ENCODE results near the gene CEP44. TPM values are rescaled to one million over a fixed set of nuclear protein-coding genes. Genes with fewer than 3 reads are reported as not detected.

Gene CEP44
- total and polyA plus RNA-seq, 2 of the 4 experiments (the other 2 are of a cell fraction) = 3.5 to 9.5 TPM

DNA sequence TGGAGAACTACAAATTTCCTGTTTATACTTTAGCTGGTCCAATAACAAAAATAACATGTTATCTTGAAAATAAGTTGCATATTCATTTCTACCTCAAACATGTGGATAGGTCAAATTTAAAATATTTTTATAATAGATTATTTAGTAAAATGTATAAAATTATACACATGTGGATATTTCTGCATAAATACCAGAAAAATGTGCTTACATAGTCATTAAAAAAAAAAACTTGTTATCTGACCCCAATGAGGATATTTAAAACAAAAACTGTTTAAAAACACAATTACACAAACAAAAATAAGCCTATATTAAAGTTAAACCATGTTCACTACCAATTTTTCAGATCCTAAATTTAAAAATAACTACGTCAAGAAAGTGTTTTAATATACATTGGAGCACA lies 28.3 kb upstream of the CEP44 start:
- Histone ChIP-seq H2AK5ac (ENCODE audit: low read depth, low read length) (no peak overlapping the region), H3K9ac (ENCODE audit: low read depth, low read length) (no peak overlapping the region), H3K4ac (ENCODE audit: low read depth, low read length) (no peak overlapping the region), H3K4me2 (ENCODE audit: low read depth, low read length) (no peak overlapping the region), H2BK5ac (ENCODE audit: low read depth, low read length, poor library complexity, severe bottlenecking) (no peak overlapping the region), H2AFZ (replicated peaks; ENCODE audit: low read length, poor library complexity) (no peak overlapping the region), H3K9me1 (ENCODE audit: insufficient read depth, low read length) (peaks cover 3% of the 10 kb centered on the region; the same call in 1 of the 2 replicates), H2AK9ac (replicated peaks; ENCODE audit: low read depth, low read length, poor library complexity) (no peak overlapping the region), H2BK15ac (ENCODE audit: low read depth, low read length) (no peak overlapping the region), H3K23ac (ENCODE audit: low read depth, low read length) (no peak overlapping the region), H4K5ac (ENCODE audit: low read depth, low read length) (no peak overlapping the region), H3K9me3 (ENCODE audit: control insufficient read depth, insufficient read depth, low read length) (no peaks in the 10 kb centered on the region), H2BK20ac (ENCODE audit: low read depth, low read length) (no peak overlapping the region), H3K4me3 (ENCODE audit: insufficient read depth, low read depth, low read length) (no peak overlapping the region), H3K18ac (ENCODE audit: low read depth, low read length) (no peak overlapping the region), H4K20me1 (ENCODE audit: insufficient read depth, low read length) (no peaks in the 10 kb centered on the region), H3K27me3 (ENCODE audit: control insufficient read depth, insufficient read depth, low read length) (no peaks in the 10 kb centered on the region), H4K8ac (ENCODE audit: low read depth in 2 of 2, low read length in 2 of 2) (no peak overlapping the region), H3K36me3 (ENCODE audit: control insufficient read depth, insufficient read depth, low read length) (no peaks in the 10 kb centered on the region), H2BK120ac (ENCODE audit: low read depth, low read length) (no peak overlapping the region), H3K79me1 (ENCODE audit: low read depth in 1 of 2, low read length in 2 of 2) (no peaks in the 10 kb centered on the region), H3K4me1 (ENCODE audit: control insufficient read depth, insufficient read depth, low read length) (0 out of 2 replicates have a peak, but pooled peaks cover 3% of the 10 kb centered on the region), H3K14ac (replicated peaks; ENCODE audit: low read depth, low read length) (no peak overlapping the region), H3K27ac (ENCODE audit: insufficient read depth, low read length) (no peak overlapping the region), H4K91ac (ENCODE audit: insufficient read depth, low read depth, low read length) (no peak overlapping the region), H3K56ac (ENCODE audit: extremely low read depth, insufficient read depth, low read length) (no peak overlapping the region)
- ChIA-PET CTCF (interaction anchor here (0.6 kb wide), 1 partner anchor 9 kb away, joined by 3 read pairs; no protein-coding TSS in a partner anchor), POLR2A (ENCODE audit: unreplicated experiment) (no interaction called here)
- ATAC-seq (ENCODE audit: low read depth) (no peak), DNase-seq (no peak)
- in situ Hi-C loops (cut with MboI; ENCODE audit: low sequenced_read_pairs) = no loop called here
- dilution Hi-C loops (cut with HindIII; ENCODE audit: low sequenced_read_pairs, unreplicated experiment) = no loop called here
- TF ChIP-seq RCOR1 (IDR thresholded peaks at IDR 0.05; ENCODE audit: insufficient replicate concordance, low read length) = no peak
- TF ChIP-seq, protein P1, sequence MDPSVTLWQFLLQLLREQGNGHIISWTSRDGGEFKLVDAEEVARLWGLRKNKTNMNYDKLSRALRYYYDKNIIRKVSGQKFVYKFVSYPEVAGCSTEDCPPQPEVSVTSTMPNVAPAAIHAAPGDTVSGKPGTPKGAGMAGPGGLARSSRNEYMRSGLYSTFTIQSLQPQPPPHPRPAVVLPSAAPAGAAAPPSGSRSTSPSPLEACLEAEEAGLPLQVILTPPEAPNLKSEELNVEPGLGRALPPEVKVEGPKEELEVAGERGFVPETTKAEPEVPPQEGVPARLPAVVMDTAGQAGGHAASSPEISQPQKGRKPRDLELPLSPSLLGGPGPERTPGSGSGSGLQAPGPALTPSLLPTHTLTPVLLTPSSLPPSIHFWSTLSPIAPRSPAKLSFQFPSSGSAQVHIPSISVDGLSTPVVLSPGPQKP (IDR thresholded peaks at IDR 0.05; ENCODE audit: borderline replicate concordance, low read depth, low read length) = no peak
- TF ChIP-seq CEBPB (IDR thresholded peaks at IDR 0.05; ENCODE audit: low read depth, low read length) = no peak
- TF ChIP-seq POLR2A (IDR thresholded peaks at IDR 0.05; ENCODE audit: low read depth, low read length) = no peak
- no peak for TF ChIP-seq MXI1 (IDR thresholded peaks at IDR 0.05; ENCODE audit: borderline replicate concordance, low read depth, low read length)
- TF ChIP-seq RFX5 (IDR thresholded peaks at IDR 0.05; ENCODE audit: low read depth, low read length) = no peak
- TF ChIP-seq, protein P2, sequence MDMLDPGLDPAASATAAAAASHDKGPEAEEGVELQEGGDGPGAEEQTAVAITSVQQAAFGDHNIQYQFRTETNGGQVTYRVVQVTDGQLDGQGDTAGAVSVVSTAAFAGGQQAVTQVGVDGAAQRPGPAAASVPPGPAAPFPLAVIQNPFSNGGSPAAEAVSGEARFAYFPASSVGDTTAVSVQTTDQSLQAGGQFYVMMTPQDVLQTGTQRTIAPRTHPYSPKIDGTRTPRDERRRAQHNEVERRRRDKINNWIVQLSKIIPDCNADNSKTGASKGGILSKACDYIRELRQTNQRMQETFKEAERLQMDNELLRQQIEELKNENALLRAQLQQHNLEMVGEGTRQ (IDR thresholded peaks at IDR 0.05; ENCODE audit: low read depth, low read length) = no peak
- TF ChIP-seq CHD1 (IDR thresholded peaks at IDR 0.05; ENCODE audit: low read depth, low read length) = no peak
- no peak for TF ChIP-seq FOS (IDR thresholded peaks at IDR 0.05; ENCODE audit: low read depth, low read length)
- TF ChIP-seq NFE2L2 (IDR thresholded peaks at IDR 0.05; ENCODE audit: low read depth, low read length) = no peak
- TF ChIP-seq MAFK (IDR thresholded peaks at IDR 0.05; ENCODE audit: low read depth, low read length) = no peak
- TF ChIP-seq BHLHE40 (IDR thresholded peaks at IDR 0.05; ENCODE audit: low read depth, low read length) = no peak
- TF ChIP-seq MAZ (IDR thresholded peaks at IDR 0.05; ENCODE audit: borderline replicate concordance, low read depth, low read length) = no peak
- no peak for TF ChIP-seq SMC3 (IDR thresholded peaks at IDR 0.05; ENCODE audit: low read depth, low read length)
- TF ChIP-seq, protein P3, sequence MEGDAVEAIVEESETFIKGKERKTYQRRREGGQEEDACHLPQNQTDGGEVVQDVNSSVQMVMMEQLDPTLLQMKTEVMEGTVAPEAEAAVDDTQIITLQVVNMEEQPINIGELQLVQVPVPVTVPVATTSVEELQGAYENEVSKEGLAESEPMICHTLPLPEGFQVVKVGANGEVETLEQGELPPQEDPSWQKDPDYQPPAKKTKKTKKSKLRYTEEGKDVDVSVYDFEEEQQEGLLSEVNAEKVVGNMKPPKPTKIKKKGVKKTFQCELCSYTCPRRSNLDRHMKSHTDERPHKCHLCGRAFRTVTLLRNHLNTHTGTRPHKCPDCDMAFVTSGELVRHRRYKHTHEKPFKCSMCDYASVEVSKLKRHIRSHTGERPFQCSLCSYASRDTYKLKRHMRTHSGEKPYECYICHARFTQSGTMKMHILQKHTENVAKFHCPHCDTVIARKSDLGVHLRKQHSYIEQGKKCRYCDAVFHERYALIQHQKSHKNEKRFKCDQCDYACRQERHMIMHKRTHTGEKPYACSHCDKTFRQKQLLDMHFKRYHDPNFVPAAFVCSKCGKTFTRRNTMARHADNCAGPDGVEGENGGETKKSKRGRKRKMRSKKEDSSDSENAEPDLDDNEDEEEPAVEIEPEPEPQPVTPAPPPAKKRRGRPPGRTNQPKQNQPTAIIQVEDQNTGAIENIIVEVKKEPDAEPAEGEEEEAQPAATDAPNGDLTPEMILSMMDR (conservative IDR thresholded peaks at IDR 0.05; ENCODE audit: low read depth, low read length) = no peak
- TF ChIP-seq RAD21 (IDR thresholded peaks at IDR 0.05; ENCODE audit: low read length) = no peak
- BruUV-seq (replicated peaks) = no TSS peak
- WGBS, 2 experiments (ENCODE audit: extremely low coverage in 2 of 2, insufficient read length in 1 of 2) = no CpG with 5 or more reads among the region's 1 CpG
- intact Hi-C loops (cut with micrococcal nuclease) = no loop called here
